ENCODE data around the gene CACNB2. TPM values are rescaled to one million over a fixed set of nuclear protein-coding genes. Genes with fewer than 3 reads are reported as not detected.

Gene CACNB2
- total and polyA plus RNA-seq, 4 experiments from 2014 or later: 0.36 to 0.81 TPM; not detected in 2

DNA sequence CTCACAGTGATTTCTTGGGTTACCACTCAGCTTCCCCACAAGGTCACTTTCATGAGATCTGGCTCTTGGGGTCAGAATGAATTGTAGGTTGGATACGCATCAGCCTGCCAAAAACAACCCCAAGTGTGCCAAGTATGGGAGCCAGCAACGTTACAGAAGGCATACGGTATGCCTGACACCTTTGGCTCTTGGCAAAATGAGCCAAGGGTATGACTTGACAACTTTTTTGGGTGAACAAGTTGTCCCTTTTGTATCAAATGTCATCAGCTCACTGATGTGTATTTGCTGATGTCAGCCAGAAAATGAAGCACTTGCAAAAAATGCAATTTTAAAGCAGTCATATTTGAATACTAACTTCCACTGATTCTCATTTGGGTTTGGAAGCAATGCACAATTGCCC, 168.4 kb downstream of the CACNB2 start:
- no peak for DNase-seq
- no peaks in the 10 kb centered on the region for H3K4me1 ChIP-seq (ENCODE audit: insufficient read depth, low read length)
- no peaks in the 10 kb centered on the region for H3K27me3 ChIP-seq (ENCODE audit: insufficient read depth, low read length)
- ChIA-PET CTCF (ENCODE audit: partially characterized antibody) (no interaction called here), POLR2A (ENCODE audit: partially characterized antibody) (no interaction called here)
- no peak overlapping the region for H3K4me3 Mint-ChIP-seq
- H3K27me3 Mint-ChIP-seq: peaks cover 0 to 2% of the 10 kb centered on the region in 2 donors
- peaks cover 0 to 3% (median 0%) of the 10 kb centered on the region in 4 donors for H3K4me1 Mint-ChIP-seq
- H3K9me3 Mint-ChIP-seq: peaks cover 0 to 3% (median 0%) of the 10 kb centered on the region in 8 donors
- H3K36me3 Mint-ChIP-seq: no peaks in the 10 kb centered on the region
- no peaks in the 10 kb centered on the region for H3K9me3 ChIP-seq (ENCODE audit: control insufficient read depth in 1 of 2, low read length in 2 of 2)
- no peak overlapping the region for H3K4me3 ChIP-seq (ENCODE audit: low read length in 2 of 2)
- no peak overlapping the region for H3K27ac ChIP-seq (ENCODE audit: low read depth, low read length)
- no peaks in the 10 kb centered on the region for H3K36me3 ChIP-seq (ENCODE audit: insufficient read depth, low read length)
- no peak overlapping the region for H3K27ac Mint-ChIP-seq
- intact Hi-C loops (cut with micrococcal nuclease): no loop called here

DNA sequence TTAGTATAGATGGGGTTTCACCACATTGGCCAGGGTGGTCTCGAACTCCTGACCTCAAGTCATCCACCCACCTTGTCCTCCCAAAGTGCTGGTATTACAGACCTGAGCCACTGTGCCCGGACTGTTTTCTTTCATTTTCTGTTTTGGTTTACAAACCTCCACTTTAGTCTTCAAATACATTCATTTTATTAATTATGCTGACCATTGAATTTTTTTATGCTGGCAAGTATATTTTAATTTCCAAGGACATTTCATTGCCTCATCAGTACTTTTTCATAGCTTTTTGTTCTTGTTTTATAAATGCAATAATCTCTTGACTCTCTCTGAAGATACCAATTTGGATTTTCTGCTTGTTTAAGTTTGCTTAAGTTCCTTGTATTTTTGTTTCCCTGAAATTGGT, 170.5 kb downstream of the CACNB2 start:
- Histone ChIP-seq H3K4me3 (ENCODE audit: low read length in 2 of 2) (no peak overlapping the region), H3K4me1 (ENCODE audit: insufficient read depth, low read length) (no peaks in the 10 kb centered on the region), H3K27ac (ENCODE audit: low read depth, low read length) (no peak overlapping the region), H3K27me3 (ENCODE audit: insufficient read depth, low read length) (no peaks in the 10 kb centered on the region), H3K36me3 (ENCODE audit: insufficient read depth, low read length) (no peaks in the 10 kb centered on the region), H3K9me3 (ENCODE audit: control insufficient read depth in 1 of 2, low read length in 2 of 2) (no peaks in the 10 kb centered on the region)
- Mint-ChIP-seq H3K9me3 (peaks cover 0 to 3% (median 0%) of the 10 kb centered on the region in 8 donors), H3K4me1 (peaks cover 0 to 3% (median 0%) of the 10 kb centered on the region in 4 donors), H3K36me3 (no peaks in the 10 kb centered on the region), H3K27me3 (peaks cover 0 to 2% of the 10 kb centered on the region in 2 donors), H3K4me3 (no peak overlapping the region), H3K27ac (no peak overlapping the region)
- ChIA-PET CTCF (ENCODE audit: partially characterized antibody) (no interaction called here), POLR2A (ENCODE audit: partially characterized antibody) (no interaction called here)
- intact Hi-C loops (cut with micrococcal nuclease): no loop called here
- DNase-seq: no peak

DNA sequence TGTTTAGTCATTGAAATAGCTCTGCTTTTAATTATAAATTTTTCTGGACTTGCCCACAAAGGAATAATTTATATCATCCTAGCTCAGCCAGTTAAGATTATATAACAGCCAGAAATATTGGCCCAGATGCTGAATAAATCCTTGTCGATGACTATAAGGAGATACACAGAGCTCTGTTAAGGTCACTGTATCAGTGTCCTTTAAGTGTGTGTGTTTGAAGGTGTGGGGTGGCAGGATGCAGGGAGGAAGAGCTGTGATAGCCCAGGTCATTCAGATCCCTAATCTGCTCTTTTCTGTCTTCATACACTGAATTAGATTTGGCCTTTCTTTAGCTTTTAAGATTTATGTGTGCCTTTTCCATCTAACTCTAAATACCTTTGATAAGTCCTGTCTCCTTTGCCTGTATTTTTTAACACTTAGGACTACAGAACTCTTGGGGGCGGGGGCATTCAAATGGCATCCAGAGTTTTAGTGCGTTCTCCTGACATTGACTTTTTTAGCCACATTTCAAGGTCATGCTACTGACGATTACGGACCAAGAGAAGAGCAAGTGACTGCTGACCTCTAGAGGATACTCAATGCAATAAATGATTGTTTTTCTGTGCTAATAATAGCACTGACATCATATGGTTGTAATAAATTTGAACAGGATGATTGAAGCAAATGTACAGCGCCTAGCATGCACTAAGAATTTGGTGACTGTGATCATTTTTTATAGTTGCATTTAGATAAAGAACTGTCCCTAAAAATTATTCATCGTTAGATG, 172.3 kb downstream of the CACNB2 start:
- Histone ChIP-seq H3K27me3 (ENCODE audit: insufficient read depth, low read length) (no peaks in the 10 kb centered on the region), H3K36me3 (ENCODE audit: insufficient read depth, low read length) (no peaks in the 10 kb centered on the region), H3K4me1 (ENCODE audit: insufficient read depth, low read length) (no peaks in the 10 kb centered on the region), H3K27ac (ENCODE audit: low read depth, low read length) (no peak overlapping the region), H3K4me3 (ENCODE audit: low read length in 2 of 2) (no peak overlapping the region), H3K9me3 (ENCODE audit: control insufficient read depth in 1 of 2, low read length in 2 of 2) (no peaks in the 10 kb centered on the region)
- H3K27ac Mint-ChIP-seq: no peak overlapping the region
- H3K4me1 Mint-ChIP-seq: peaks cover 0 to 3% (median 0%) of the 10 kb centered on the region in 4 donors
- CTCF ChIA-PET (ENCODE audit: partially characterized antibody): no interaction called here
- POLR2A ChIA-PET (ENCODE audit: partially characterized antibody): no interaction called here
- peaks cover 0 to 1% of the 10 kb centered on the region in 2 donors for H3K27me3 Mint-ChIP-seq
- DNase-seq: no peak
- H3K9me3 Mint-ChIP-seq: peaks cover 0 to 3% (median 0%) of the 10 kb centered on the region in 8 donors
- no peak overlapping the region for H3K4me3 Mint-ChIP-seq
- no peaks in the 10 kb centered on the region for H3K36me3 Mint-ChIP-seq
- intact Hi-C loops (cut with micrococcal nuclease): no loop called here

GRCh38 chr10:18313140-18313530, 172.9 kb downstream of the CACNB2 start:
- Histone ChIP-seq H3K4me1 (ENCODE audit: insufficient read depth, low read length) (no peaks in the 10 kb centered on the region), H3K9me3 (ENCODE audit: control insufficient read depth in 1 of 2, low read length in 2 of 2) (no peaks in the 10 kb centered on the region), H3K27ac (ENCODE audit: low read depth, low read length) (no peak overlapping the region), H3K27me3 (ENCODE audit: insufficient read depth, low read length) (no peaks in the 10 kb centered on the region), H3K4me3 (ENCODE audit: low read length in 2 of 2) (no peak overlapping the region), H3K36me3 (ENCODE audit: insufficient read depth, low read length) (no peaks in the 10 kb centered on the region)
- Mint-ChIP-seq H3K36me3 (no peaks in the 10 kb centered on the region), H3K27me3 (peaks cover 0 to 1% of the 10 kb centered on the region in 2 donors), H3K4me1 (peaks cover 0 to 3% (median 0%) of the 10 kb centered on the region in 4 donors), H3K9me3 (peaks cover 0 to 3% (median 0%) of the 10 kb centered on the region in 8 donors), H3K4me3 (no peak overlapping the region), H3K27ac (no peak overlapping the region)
- ChIA-PET CTCF (ENCODE audit: partially characterized antibody) (no interaction called here), POLR2A (ENCODE audit: partially characterized antibody) (no interaction called here)
- intact Hi-C loops (cut with micrococcal nuclease): no loop called here
- DNase-seq: no peak

- CTCF ChIA-PET (ENCODE audit: partially characterized antibody): no interaction called here
These were observed 173.4 kb downstream of the CACNB2 start for GRCh38 chr10:18313626-18314025.

GRCh38 chr10:18319628-18320027, 179.4 kb downstream of the CACNB2 start:
- Mint-ChIP-seq H3K9me3 (peaks cover 0 to 7% (median 1%) of the 10 kb centered on the region in 8 donors), H3K4me3 (no peak overlapping the region), H3K27me3 (peaks cover 0 to 1% of the 10 kb centered on the region in 2 donors), H3K27ac (peak overlapping the region in 1 of 7 donors; percentile 17), H3K4me1 (no peaks in the 10 kb centered on the region), H3K36me3 (no peaks in the 10 kb centered on the region)
- ChIA-PET POLR2A (ENCODE audit: partially characterized antibody) (no interaction called here), CTCF (ENCODE audit: partially characterized antibody) (no interaction called here)
- no peak overlapping the region for H3K27ac ChIP-seq (ENCODE audit: low read depth, low read length)
- no peak for DNase-seq
- no peaks in the 10 kb centered on the region for H3K4me1 ChIP-seq (ENCODE audit: insufficient read depth, low read length)
- intact Hi-C loops (cut with micrococcal nuclease): no loop called here
- no peak overlapping the region for H3K4me3 ChIP-seq (ENCODE audit: low read length in 2 of 2)
- no peaks in the 10 kb centered on the region for H3K9me3 ChIP-seq (ENCODE audit: control insufficient read depth in 1 of 2, low read length in 2 of 2)
- no peaks in the 10 kb centered on the region for H3K36me3 ChIP-seq (ENCODE audit: insufficient read depth, low read length)
- H3K27me3 ChIP-seq (ENCODE audit: insufficient read depth, low read length): no peaks in the 10 kb centered on the region

More at GRCh38 chr10:18313626-18314025, 173.4 kb downstream of the CACNB2 start:
- Histone ChIP-seq H3K4me3 (ENCODE audit: low read length in 2 of 2) (no peak overlapping the region), H3K27ac (ENCODE audit: low read depth, low read length) (no peak overlapping the region), H3K9me3 (ENCODE audit: control insufficient read depth in 1 of 2, low read length in 2 of 2) (no peaks in the 10 kb centered on the region), H3K36me3 (ENCODE audit: insufficient read depth, low read length) (no peaks in the 10 kb centered on the region), H3K4me1 (ENCODE audit: insufficient read depth, low read length) (no peaks in the 10 kb centered on the region), H3K27me3 (ENCODE audit: insufficient read depth, low read length) (no peaks in the 10 kb centered on the region)
- Mint-ChIP-seq H3K4me3 (no peak overlapping the region), H3K9me3 (peaks cover 0 to 3% (median 0%) of the 10 kb centered on the region in 8 donors), H3K27me3 (peaks cover 0 to 1% of the 10 kb centered on the region in 2 donors), H3K4me1 (peaks cover 0 to 3% (median 0%) of the 10 kb centered on the region in 4 donors), H3K36me3 (no peaks in the 10 kb centered on the region), H3K27ac (no peak overlapping the region)
- intact Hi-C loops (cut with micrococcal nuclease): no loop called here
- POLR2A ChIA-PET (ENCODE audit: partially characterized antibody): no interaction called here
- DNase-seq: no peak

- Histone ChIP-seq H3K4me3 (ENCODE audit: low read length in 2 of 2) (no peak overlapping the region), H3K36me3 (ENCODE audit: insufficient read depth, low read length) (no peaks in the 10 kb centered on the region), H3K27me3 (ENCODE audit: insufficient read depth, low read length) (no peaks in the 10 kb centered on the region), H3K4me1 (ENCODE audit: insufficient read depth, low read length) (no peaks in the 10 kb centered on the region), H3K9me3 (ENCODE audit: control insufficient read depth in 1 of 2, low read length in 2 of 2) (no peaks in the 10 kb centered on the region), H3K27ac (ENCODE audit: low read depth, low read length) (no peak overlapping the region)
- H3K36me3 Mint-ChIP-seq: no peaks in the 10 kb centered on the region
- H3K27me3 Mint-ChIP-seq: peaks cover 0 to 1% of the 10 kb centered on the region in 2 donors
- H3K9me3 Mint-ChIP-seq: peaks cover 0 to 7% (median 1%) of the 10 kb centered on the region in 8 donors
- DNase-seq: no peak
- CTCF ChIA-PET (ENCODE audit: partially characterized antibody): no interaction called here
- no peak overlapping the region for H3K27ac Mint-ChIP-seq
- no peaks in the 10 kb centered on the region for H3K4me1 Mint-ChIP-seq
- intact Hi-C loops (cut with micrococcal nuclease): no loop called here
- no peak overlapping the region for H3K4me3 Mint-ChIP-seq
- POLR2A ChIA-PET (ENCODE audit: partially characterized antibody): no interaction called here
These were observed 181.1 kb downstream of the CACNB2 start for GRCh38 chr10:18321371-18321770.
